GM21515 (cell line): ENCODE results near the gene ARFGAP1.
A peak's percentile ranks its signal among the peaks of the same experiment; 100 is the strongest.

ENCODE experiments used
- ATAC-seq: cut with Tn5 transposase; IDR thresholded peaks from one replicate; pipeline ENCODE4 v1.9.1; 2021; ENCODE audit not compliant: unreplicated experiment

Gene ARFGAP1

DNA sequence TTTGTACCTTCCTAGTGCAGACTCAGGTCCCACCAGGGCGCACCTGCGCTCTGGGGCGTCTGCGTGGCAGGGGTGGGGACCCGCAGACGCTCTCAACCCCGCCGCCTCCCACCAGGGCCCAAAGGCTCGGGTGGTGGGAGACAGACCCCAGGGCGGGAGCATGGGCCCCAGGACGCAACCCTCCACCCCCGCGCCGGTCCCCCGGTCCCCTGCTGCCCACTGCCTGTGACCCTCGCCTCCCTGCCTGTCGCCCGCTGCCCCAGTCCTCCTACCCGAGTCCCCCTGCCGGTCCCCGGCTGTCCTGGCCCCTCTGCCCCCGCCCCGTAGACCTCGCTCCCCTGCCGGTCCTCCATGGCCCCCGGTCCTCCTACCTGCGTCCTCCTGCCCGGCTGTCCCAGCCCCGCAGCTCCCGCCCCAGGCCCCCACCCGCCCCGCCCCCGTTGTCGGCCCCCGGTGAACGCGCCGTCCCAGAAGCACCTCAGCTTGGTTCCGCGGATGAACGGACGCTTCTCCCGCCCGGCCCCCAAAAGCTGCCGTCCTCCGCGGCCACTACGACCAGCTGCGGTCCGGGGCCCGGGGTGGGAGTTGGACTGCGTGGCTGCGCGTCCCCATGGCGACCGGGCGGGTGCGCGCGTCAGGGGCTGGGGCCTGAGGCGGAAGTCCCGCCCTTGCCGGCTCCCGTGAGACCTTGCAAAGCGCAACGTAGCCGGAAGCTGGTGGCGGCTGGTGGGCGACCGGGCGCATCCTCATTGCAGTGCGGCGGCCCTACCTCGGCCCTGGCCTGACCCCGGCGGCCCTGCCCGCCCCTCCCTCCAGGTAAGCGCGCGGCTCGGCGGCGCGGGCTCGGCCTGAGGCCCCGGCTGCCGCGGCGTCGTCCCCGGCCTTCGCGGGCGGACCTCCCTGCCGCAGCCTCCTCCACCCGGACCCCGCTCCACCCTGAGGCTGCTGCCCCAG, at the start of gene ARFGAP1:
Gene ARFGAP1, plus strand, starts transcription at position 709 of the 954 bp plus-strand sequence. CDS start 2,768 bp downstream, outside the sequence.
- ATAC-seq: peak; percentile 82

DNA sequence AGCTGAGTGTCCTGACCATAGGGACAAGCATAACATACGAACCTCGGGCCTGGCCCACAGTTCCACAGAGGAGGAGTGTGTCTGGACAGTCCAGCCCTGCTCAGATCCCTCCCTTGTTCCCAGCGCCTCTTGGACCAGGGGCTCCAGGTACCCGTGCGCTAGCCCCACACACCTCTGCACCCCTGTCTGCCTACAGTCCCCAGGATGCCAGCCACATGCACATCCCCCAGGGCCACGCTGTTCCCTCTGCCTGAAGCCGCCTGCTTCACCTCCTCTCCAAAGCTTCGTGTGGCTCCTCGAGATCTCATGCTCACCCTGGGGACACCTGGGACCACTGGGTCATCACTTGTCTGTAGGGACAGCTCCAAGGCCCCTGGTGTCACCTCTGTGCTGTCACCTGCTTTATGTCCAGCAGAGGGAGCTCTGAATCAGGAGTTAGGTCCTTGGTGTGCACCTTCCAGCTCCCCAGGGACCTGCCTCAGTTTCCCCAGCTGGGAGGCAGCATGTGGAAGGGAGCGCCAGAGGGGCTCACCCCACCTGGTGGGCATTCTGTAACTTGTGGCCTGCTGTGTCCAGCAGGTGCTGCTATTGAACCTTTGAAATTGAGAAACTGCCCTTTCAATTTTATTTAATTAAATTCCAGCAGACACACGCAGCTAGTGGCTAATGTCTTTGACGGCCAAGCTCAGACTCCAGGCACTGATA, 49.3 kb upstream of the ARFGAP1 start:
- ATAC-seq: no peak

DNA sequence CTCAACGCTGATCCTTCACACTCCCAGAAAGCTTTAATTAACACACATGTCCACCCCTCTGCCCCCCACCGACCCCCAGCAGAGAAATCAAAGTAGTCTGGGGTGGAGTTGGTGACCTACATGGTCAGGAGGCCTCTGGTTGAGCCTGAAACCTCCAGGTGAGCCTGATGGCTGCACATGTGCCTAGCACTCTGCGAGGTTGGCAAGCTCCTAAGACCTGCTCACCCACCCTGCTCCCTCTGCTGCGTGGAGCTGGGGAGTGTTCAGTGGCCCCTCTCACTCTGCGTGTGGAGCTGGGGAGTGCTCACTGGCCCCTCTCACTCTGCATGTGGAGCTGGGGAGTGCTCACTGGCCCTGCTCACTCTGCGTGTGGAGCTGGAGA, 48.8 kb upstream of the ARFGAP1 start:
- no peak for ATAC-seq

DNA sequence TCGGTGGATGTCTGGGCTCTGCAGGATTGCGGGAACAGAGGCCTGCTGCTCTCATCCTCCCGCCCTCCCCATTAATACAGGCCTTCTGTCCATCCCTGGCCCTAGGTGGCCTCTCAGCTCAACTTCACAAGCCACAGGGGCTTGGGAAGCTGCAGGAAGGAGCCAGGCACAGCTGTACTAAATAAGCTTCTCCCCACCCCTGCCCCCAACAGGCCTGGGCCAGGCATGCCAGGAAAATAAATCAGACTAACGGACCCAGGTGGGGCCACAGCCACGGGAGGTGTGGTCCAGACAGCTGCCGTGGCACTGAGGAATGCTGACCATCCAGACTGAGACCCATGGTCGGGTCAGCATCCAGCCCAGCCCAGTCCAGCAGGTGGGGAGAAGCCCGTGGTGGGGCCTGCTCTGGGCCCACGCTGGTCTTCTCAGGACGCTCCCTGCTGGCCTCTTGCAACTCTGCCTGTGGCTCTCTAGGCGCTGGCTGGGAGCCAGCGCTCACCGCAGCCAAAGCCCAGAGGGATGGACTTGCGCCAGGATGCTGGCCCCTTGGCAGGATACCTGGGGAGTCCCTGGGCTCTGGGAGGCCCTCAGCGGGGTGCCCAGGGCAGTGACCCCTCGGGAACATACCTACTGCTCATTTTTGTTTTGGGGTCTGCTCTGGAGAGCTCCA, 48.1 kb upstream of the ARFGAP1 start:
- ATAC-seq: no peak

DNA sequence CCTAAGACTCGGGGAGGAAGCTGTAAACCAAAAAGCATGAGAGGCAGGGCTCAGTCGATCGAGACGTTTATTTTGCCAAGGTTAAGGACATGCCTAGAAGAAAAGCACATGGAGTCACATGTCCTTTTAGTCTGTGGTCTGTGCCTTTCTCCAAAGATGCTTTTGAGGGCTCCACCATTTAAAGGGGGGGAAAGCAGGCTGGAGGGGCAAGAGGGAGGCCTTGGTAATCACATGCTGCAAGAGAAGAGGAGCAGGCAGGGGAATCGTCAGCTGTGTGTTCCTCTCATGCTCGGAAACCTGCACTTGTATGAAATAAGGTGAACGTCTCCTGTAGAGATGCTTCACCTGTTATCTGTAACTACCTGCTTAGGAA, 47.5 kb upstream of the ARFGAP1 start:
- no peak for ATAC-seq

DNA sequence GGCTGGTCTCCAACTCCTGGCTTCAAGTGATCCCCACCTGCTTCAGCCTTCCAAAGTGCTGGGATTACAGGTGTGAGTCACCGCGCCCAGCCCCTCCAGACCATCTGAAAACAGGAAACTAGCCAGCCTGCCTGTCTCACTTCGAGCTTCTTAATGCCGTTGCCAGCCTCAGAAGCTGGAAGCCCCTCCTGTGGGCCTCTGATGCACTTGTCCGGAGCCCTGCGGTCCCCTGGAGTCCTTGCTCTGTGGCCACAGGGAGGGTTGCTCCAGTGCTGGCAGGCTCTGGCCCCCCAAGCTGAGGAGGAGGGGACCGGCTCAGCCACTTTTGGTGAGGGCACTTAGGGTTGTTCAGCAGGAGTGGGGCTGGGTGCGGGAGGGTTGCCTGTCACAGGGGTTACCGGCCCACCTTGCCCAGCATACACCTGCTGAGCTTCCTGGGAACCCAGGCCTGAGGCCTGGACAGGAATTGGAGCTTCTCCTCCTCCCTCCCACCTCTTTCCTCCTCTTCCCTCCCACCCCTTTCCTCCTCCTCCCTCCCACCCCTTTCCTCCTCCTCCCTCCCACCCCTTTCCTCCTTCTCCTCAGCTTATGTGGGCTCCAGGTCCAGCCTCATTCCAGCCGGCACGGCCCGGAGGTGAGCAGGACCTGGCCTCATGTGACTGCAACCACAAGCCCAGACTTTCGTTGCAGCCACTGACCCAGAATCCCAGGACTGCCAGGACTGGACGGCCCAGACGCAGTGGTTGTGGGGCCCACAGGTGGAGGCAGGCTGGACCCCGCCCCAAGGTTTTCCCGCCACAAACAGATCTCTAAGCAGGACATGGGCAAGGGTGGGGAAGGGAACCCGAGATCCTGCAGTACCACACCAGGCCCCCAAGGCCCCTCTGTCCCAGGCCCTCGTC, 46.3 kb upstream of the ARFGAP1 start:
- no peak for ATAC-seq

DNA sequence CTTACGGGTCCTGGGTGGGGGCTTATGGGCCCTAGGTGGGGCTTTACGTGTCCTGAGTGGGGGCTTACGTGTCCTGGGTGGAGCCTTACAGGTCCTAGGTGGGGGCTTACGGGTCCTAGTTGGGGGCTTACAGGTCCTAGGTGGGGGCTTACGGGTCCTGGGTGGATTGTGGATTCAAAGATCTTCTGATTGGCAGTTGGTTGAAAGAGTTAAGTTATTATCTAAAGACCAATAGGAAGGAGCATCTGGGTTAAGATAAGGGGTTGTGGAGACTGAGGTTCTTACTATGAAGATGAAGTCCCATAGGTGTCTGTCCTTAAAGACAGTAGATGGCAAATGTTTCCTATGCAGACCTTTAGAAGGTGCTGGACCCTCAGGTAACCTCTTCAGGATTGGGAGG, 45.4 kb upstream of the ARFGAP1 start:
- ATAC-seq: no peak

DNA sequence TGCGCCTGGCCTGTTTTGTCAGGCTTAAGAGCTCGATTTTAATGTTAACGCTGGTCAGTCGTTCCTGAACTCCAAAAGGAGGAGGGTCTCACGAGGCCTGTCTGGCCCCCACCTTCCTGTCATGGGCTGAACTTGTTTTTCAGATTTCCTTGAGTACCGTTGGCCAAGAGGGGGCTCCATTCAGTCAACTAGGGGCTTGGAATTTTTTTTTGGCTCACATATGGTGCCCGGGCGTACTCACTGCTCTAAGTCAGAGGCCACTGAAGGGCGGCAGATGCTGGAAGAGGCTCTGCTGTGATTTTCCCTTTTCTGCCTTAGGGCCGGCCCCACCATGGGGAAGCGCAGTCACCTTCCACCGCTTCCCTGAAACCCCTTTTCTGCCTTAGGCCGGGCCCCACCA, 43.8 kb upstream of the ARFGAP1 start:
- no peak for ATAC-seq

DNA sequence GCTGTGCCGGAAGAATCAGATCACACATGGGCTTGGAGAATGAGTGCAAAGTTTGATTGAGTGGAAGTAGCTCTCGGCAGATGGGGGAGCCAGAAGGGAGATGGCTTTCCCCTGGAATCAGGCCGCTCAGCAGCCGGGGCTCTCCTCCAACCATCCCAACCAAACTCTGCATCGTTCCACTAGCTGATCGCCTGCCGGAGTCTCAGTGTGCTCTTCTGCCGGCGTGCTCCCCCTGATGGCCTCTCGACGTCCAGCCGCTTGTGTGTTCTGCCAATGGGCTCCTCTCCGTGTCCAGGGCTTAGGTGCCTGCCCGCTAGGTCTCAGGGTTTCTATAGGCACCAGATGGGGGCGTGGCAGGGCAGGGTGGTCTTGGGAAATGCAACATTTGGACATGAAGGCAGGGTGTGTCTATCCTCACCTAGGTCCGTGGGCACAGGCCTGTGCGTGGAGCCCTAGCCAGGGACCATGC, 41.8 kb upstream of the ARFGAP1 start:
- ATAC-seq: no peak

DNA sequence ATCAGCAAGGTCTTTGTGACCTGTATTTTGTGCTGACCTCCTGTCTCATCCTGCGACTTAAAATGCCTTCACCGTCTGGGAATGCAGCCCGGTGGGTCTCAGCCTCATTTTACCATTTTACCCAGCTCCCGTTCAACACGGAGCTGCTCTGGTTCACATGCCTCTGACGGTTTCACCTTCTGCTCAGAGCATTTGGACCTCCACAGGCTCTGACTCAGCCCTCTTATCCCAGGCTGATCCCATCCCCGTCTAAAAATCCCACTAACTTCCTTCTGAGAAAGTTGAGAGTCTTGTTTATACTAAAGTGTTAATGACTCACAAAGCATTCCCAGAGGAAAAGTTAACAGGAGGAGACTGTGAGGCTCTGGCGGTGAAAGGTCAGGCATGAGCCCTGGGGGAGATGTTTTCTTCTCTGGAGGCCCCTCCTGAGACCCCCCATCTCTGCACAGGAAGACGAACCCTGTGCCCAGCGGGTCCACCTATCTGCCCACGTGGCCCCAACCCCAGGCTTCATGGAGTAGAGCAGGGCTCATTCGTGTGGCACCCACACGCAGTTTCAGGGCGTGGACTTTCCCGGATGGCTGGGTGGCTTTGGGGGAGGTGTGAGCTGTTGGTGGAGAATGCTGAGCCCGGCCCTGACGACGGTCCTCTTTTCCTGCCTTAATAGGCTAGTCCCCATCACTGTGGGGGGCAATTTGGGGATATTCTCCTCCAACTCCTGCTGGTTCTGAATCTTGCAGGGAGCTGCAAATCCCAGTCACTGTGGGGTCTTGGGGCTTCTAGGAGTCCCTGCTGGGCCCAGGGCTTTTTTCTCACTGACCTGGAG, 40.2 kb upstream of the ARFGAP1 start:
- ATAC-seq: no peak

DNA sequence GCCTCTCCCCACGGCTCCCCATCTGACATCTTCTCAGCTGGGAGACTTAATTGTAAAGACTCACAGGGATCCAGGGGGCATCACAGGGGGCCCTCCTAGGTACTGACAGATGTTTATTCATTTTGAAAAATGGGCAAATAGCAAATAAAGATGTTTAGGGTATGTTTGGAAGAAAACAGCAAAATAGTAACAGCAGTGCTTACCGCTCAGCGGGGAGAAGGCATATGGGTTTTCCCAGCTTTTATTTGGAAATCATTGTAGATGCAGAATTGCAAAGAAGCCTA, 39.6 kb upstream of the ARFGAP1 start:
- ATAC-seq: no peak

DNA sequence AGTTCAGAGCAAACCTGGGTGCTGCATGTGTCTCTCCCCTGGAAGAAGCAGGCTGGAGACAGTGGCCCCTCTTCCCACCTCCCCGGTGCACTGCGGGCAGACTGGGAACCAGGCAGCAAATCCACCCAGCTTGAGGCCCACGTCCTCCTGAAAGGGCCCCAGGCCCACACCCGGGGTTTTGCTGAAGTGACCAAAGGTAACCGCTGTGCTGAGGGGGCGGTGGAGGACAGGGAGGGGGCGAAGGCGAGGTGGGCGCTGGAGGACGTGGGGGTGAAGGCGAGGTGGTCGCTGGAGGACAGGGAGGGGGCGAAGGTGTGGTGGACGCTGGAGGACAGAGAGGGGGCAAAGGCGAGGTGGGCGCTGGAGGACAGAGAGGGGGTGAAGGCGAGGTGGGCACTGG, 38.7 kb upstream of the ARFGAP1 start:
- ATAC-seq: no peak

DNA sequence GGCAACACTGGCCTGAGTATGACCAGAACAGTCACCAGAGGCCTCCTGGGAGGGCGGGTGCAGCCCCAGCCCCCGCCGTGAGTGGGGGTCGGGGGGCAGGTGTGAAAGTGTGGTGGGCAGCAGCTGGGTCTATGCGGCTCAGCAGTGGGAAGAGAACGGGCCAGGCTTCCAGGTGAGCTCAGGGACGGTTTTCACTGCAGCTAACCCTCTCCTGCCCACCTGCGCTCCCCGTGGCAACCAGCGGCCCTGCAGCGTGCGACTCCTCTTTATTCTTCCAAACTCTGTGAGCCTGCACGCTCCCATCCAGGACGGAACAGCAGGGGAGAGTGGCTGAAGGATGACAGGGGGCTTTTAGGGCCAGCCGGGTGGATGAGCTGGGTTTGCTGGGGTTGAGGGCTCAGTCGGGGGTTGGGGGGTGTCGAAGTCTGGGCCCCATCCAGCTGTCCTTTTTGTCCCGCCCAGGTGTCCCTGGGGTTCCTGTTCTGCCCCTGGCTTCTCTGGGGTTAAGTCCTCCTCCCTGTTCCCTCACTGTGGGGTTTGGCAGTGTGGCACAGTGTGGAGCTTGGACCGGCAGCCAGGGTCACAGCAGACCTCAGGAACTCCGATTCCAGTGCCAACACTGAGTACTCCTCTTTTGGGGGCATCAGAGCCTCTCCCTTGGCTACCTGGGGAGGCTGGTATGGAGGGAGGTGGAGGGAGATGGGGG, 37.8 kb upstream of the ARFGAP1 start:
- no peak for ATAC-seq

DNA sequence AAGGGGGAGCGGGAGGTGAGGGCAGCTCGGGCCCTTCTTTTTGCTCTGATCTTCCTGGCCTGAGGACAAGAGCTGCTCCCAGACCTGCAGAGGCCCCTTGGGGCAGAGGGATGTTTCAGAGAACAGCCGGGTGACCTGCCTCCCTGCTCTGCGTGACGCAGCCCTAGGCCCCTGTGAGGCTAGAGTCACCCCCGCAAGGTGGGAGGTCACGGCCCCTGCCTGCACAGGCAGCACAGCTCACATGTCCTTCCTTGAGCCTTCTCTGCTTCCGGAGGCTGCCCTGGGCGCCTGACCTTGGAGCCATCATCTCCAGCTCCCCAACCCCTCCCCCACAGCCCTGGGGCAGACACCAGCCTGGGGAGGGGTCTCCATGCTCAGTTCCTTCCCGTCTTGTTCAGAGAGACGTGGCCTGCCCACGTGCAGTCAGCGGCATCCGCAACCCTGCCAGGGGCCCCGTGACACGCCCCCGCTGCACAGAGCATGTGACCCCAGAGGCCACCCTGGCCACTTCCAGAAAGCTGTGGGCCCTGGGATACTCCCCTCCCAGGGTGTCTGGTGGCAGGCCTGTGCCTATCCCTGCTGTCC, 37.1 kb upstream of the ARFGAP1 start, which contains the start of gene BIRC7:
Gene BIRC7, plus strand, starts transcription at position 507 of the 585 bp plus-strand sequence. CDS start 192 bp downstream, outside the sequence.
- no peak for ATAC-seq

DNA sequence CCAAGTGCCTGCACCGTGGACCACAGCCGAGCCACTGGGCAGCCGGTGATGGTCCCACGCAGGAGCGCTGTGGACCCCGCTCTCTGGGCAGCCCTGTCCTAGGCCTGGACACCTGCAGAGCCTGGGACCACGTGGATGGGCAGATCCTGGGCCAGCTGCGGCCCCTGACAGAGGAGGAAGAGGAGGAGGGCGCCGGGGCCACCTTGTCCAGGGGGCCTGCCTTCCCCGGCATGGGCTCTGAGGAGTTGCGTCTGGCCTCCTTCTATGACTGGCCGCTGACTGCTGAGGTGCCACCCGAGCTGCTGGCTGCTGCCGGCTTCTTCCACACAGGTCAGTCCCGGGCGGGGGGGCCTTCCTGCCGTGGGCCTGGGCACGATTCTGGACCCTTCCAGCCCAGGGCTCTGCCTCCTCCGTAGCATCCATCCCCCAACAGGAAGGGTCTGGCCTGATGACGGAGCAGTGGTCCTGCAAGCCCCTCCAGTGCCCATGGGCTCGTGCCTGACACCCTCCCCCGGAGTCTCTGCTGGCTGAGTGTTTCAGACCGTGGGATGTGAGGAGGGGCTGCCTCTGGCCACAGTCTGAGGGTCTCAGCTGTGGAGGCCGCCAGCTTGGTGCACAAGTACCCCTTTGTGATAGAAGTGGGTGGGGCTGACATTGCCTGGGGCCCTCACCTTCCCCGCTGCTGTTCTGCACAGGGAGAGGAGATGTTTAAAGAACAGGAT, 36.3 kb upstream of the ARFGAP1 start:
- ATAC-seq: no peak

DNA sequence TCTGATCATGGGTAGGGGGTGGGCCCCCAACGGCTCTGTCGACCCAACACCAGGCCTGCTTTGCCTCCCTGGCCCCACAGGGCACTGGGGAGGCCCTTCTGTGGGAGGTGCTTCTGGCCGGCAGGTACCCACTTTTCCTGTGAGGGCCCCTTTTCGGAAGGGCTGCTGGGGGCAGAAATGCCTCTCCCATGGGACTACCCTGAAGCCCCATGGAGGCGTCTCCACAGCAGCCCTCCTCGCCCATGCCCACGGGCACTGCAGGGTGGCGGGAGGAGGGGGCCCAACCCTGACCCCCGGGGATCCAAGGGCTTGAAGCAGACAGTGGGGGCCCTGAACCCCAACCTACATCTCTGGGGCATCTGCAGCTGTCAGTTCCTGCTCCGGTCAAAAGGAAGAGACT, 34.6 kb upstream of the ARFGAP1 start:
- ATAC-seq: no peak

DNA sequence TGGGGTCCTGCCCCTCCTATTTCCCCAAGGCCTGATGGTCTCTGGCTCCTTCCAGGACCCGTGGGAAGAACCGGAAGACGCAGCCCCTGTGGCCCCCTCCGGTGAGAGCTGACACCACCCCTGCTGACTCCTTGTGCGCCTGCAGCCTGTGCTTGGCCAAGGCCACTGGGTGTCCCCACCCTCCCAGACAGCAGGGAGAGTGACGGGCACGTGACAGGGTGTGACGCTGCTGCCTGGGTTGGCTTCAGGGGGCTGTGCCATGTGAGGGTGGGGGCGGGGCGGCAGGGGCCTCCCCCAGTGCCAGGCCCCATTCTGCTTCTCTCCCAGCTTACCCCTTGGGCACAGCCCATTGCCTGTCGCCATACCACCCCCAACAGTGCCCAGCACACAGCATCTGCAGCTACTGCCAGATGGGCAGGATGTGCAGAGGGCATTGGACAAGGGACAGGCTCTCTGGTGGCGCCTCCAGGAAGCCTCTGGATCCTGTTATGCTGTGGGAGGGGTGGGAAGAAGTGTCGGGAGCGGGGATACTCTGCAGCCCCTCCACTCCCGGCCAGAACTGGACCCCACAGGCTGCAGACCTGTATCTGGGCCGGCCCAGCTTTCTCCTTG, 34.0 kb upstream of the ARFGAP1 start:
- ATAC-seq: no peak

DNA sequence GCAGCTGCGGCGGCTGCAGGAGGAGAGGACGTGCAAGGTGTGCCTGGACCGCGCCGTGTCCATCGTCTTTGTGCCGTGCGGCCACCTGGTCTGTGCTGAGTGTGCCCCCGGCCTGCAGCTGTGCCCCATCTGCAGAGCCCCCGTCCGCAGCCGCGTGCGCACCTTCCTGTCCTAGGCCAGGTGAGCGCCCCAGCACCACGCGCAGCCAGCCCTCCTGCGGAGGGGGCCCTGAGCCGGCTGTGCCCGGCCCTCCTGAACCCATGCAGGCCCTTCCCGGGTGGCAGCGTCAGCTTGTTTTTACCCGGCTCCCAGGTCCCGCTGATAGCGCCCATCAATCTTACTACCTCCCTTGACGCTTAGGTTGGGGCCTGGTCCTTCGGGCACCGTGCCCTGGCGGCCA, 33.2 kb upstream of the ARFGAP1 start:
- no peak for ATAC-seq
